Mammary epithelial cell (primary cell): ENCODE measurements around the gene VSTM2L.

Source experiments
- EZH2 ChIP-seq: IDR thresholded peaks from 2 replicates; pipeline ENCODE4 v1.6.1; 2012; ENCODE audit warnings: low read length, inconsistent platforms, borderline replicate concordance
- TF ChIP-seq, protein P1 (sequence below), 2 donors: IDR thresholded peaks in 1 of 2; conservative IDR thresholded peaks in 1 of 2; 2 replicates each; pipeline ENCODE4 v1.5.1; 2011 to 2012; ENCODE audit warnings: inconsistent platforms in 2 of 2, low read length in 2 of 2, mild to moderate bottlenecking in 2 of 2, control low read depth in 1 of 2, low read depth in 1 of 2; ENCODE audit not compliant: insufficient read depth in 1 of 2; ENCODE audit errors: extremely low read depth in 1 of 2

DNA sequence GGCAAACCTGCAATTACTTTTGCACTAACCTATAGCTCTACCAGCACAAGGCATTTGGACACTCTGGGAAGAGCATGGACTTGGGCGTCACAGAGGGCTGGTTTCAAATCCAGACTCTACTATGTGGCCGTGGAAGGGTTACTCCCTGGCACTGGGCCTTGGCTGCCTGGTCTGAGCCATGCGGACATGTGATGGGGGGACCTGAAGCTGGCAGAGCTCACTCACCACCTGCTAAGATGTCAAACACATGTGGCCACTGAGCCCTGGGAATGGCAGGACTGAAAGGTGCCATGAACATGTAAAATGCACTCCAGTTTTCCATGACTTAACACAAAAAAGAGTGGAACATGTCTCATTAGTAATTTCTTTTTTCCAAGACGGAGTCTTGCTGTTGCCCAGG is 23.7 kb downstream of the VSTM2L start:
- TF ChIP-seq, protein P1, sequence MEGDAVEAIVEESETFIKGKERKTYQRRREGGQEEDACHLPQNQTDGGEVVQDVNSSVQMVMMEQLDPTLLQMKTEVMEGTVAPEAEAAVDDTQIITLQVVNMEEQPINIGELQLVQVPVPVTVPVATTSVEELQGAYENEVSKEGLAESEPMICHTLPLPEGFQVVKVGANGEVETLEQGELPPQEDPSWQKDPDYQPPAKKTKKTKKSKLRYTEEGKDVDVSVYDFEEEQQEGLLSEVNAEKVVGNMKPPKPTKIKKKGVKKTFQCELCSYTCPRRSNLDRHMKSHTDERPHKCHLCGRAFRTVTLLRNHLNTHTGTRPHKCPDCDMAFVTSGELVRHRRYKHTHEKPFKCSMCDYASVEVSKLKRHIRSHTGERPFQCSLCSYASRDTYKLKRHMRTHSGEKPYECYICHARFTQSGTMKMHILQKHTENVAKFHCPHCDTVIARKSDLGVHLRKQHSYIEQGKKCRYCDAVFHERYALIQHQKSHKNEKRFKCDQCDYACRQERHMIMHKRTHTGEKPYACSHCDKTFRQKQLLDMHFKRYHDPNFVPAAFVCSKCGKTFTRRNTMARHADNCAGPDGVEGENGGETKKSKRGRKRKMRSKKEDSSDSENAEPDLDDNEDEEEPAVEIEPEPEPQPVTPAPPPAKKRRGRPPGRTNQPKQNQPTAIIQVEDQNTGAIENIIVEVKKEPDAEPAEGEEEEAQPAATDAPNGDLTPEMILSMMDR (conservative IDR thresholded peaks at IDR 0.05 in 1 of 2, IDR thresholded peaks at IDR 0.05 in 1 of 2; ENCODE audit: extremely low read depth in 1 of 2, insufficient read depth in 1 of 2, low read depth in 1 of 2, low read length in 2 of 2) = no peak
- TF ChIP-seq EZH2 = no peak
